Body of pancreas (tissue), 2 donors: ENCODE results near the gene SLC25A12. TPM values are rescaled to one million over a fixed set of nuclear protein-coding genes. Genes with fewer than 3 reads are reported as not detected.

Experiments used
- small RNA-seq: library from RNA; depleted of rRNA; stranded (forward); fragments of <200 nt; gene quantifications from one replicate; pipeline ENCODE3, GENCODE V24; 2016
- total RNA-seq, 2 donors: library from RNA; depleted of rRNA; stranded (reverse); fragments of >200 nt; gene quantifications; one replicate each; pipeline ENCODE4 v1.1.0, GENCODE V29; 2016

SLC25A12 gene
- total RNA-seq, 2 donors from 2014 or later, result 4.9 to 8.0 TPM

Small RNA genes lying within 50 kb of the gene (small RNA-seq; reads per million reads assigned to genes)
- not detected for gene RNU6-182P

Other genes starting within 250 kb of the SLC25A12 start
- gene DYNC1I2, start 206.8 kb downstream of the SLC25A12 start, total RNA-seq, result 10 to 100 TPM; 34.6 to 52.7 TPM
- gene HAT1, start 28.2 kb upstream of the SLC25A12 start, total RNA-seq, result 10 to 100 TPM in 1 of 2 donors, 1 to 10 TPM in 1; 5.6 to 21.5 TPM
- gene METAP1D, start 105.7 kb upstream of the SLC25A12 start, total RNA-seq, result 10 to 100 TPM in 1 of 2 donors, 1 to 10 TPM in 1; 9.9 to 40.9 TPM
- not detected for gene DLX1, start 191.3 kb upstream of the SLC25A12 start, total RNA-seq
- gene DLX2, start 208.7 kb upstream of the SLC25A12 start, total RNA-seq, result not detected